Measurements from ENCODE around the gene POLR2B.
"Not testable (repeated sequence)": the region's sequence is repeated elsewhere in the genome, so short reads cannot be mapped to it uniquely, and the experiment has no call there.

Gene POLR2B

GRCh38 chr4:56990109-56990905 is 11.6 kb downstream of the POLR2B start:
- no peak for DNase-seq

DNA sequence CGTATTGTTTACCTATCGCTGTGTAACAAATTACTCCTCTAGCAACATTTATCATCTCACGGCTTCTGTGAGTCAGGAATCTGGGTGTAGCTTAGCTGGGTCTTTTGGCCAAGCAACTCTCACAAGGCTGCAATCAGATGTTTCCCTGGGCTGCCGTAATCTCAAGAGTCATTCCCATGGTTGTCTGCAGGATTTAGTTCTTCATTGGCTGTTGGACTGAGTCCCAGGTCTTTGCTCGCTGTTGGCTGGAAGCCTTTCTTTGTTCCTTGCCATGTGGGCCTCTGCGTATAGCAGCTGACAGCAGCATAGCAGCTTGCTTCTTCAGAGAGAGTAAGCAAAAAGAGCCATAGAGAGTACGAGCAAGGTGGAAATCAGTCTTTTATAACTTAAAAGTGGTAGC is 16.8 kb downstream of the POLR2B start:
- DNase-seq = no peak

- DNase-seq = no peak
These were observed 21.1 kb downstream of the POLR2B start for GRCh38 chr4:56999751-57000150.

- DNase-seq = no peak
These were observed 34.9 kb downstream of the POLR2B start for GRCh38 chr4:57013543-57014120.

GRCh38 chr4:57018980-57019379 is 40.3 kb downstream of the POLR2B start:
- DNase-seq = no peak

- no peak for DNase-seq
These were observed 41.9 kb downstream of the POLR2B start for GRCh38 chr4:57020467-57021101.

- DNase-seq = no peak
These were observed 44.4 kb downstream of the POLR2B start for GRCh38 chr4:57023104-57023503.

GRCh38 chr4:57034520-57034919 is 55.8 kb downstream of the POLR2B start:
- no peak for DNase-seq

- DNase-seq = peak; percentile 54
These were observed 59.4 kb downstream of the POLR2B start for GRCh38 chr4:57037982-57038604.

GRCh38 chr4:57039345-57039744 is 60.6 kb downstream of the POLR2B start:
- no peak for DNase-seq

DNA sequence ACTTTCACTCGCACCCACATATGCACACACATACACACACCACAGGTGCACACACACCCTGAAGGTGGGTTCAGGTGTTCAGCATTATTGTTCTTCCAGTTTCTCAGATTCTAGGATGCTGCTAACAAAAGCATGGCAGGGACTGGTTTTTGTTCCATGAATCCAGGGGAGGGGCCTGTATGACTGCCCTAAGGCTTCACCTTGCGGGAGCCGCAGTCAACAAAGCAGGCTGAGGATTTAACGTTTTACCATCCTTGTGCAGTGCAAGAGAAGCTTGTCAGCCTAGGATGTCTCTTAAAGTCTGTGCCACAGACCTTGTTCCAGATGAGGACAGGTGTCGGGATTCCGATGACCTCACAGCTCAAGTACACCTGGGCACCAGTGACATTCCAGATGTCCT is 61.8 kb downstream of the POLR2B start:
- no peak for DNase-seq

DNA sequence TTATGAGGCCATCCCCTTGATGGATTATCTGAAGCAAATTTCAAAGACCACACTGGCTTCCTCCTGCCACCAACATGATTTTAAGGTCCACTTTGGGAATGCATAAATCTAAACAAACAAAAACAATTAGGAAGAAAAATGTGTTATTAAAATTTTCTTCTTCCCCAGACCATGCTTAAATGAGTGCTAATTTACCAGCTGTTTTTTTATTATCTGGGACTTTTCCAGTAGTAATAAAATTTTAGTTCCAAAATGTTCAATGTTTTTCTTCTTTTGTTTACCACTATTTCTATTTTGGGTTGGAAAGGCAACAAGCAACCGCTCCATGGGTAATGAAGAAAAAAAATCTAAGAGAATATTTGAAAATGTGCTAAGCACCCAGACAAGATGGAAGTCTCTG is 62.3 kb downstream of the POLR2B start:
- no peak for DNase-seq

GRCh38 chr4:57042711-57043169 is 64.0 kb downstream of the POLR2B start:
- DNase-seq = no peak

GRCh38 chr4:57043347-57044251 is 64.9 kb downstream of the POLR2B start:
- DNase-seq = no peak

- no peak for DNase-seq
These were observed 65.6 kb downstream of the POLR2B start for GRCh38 chr4:57044279-57044678.

- DNase-seq = no peak
These were observed 66.3 kb downstream of the POLR2B start for GRCh38 chr4:57044996-57045395.

- DNase-seq = not testable (repeated sequence)
These were observed 68.3 kb downstream of the POLR2B start for GRCh38 chr4:57047046-57047445.

GRCh38 chr4:57048590-57049304 is 70.1 kb downstream of the POLR2B start:
- no peak for DNase-seq

GRCh38 chr4:57051095-57051494 is 72.4 kb downstream of the POLR2B start:
- DNase-seq = no peak

- DNase-seq = no peak
These were observed 72.8 kb downstream of the POLR2B start for GRCh38 chr4:57051524-57051923.

DNA sequence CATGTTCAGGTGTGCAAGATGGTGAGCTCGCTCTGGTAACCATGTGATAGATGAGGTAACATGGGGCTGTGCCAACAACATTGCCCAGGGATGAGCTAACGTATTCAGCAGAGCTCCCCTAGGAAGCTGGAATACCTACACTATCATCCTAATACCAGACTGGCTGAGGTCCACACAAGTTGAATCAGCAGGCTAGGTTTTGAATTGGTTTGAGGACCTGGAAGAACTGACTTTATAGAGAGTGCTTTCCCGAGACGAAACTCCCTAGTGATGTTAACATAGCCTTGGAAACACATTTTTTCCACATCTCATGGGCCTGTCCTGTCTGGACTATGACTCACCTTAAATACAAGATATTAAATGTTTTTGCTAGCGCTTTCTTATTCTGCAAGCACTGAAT is 74.8 kb downstream of the POLR2B start:
- no peak for DNase-seq

DNA sequence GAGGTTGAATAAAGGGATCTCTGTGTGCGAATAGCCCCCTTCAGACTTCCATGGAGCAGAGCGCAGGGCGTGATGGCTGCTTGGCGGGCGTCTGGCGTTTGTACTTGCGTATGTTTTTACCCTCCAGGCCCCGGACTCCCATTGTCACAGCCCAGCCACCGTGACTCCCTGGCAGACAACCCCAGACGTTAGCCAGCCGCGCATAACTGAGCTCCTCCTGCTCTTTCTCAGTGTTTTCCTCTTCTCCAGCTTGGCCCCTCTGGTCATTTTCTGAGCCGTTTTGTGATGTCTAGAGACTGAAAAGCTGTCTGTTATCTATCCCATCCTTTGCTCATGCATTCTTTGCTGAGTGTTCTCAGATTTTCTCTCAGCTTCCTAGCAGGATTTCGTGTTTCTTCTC is 77.2 kb downstream of the POLR2B start:
- no peak for DNase-seq

Measured in activated CD4-positive, alpha-beta T cell treated with anti-CD3 and anti-CD28 coated beads for 48 hours (primary cell).